GM12878 (cell line): ENCODE results near the gene SIMC1. TPM values are rescaled to one million over a fixed set of nuclear protein-coding genes. Genes with fewer than 3 reads are reported as not detected.

Experiments
- ATAC-seq: fragments of 200-7000 bp; cut with Tn5 transposase; 3 replicates; pipeline ENCODE4 v1.9.1; 2020; ENCODE audit warnings: mild to moderate bottlenecking, moderate library complexity
- BruUV-seq: library from RNA; stranded (reverse); fragments of 400-500 nt; replicated peaks from 2 replicates; lab custom pipeline; 2021; lab: Mats Ljungman, UMichigan
- CTCF ChIA-PET: fragments of 300-600 bp; sonication (Branson Sonifier 250); formaldehyde crosslinking; extraction: SDS; loops from one replicate; lab custom pipeline; 2021; ENCODE audit warnings: inconsistent platforms; lab: Yijun Ruan, JAX
- POLR2A ChIA-PET: fragments of 350-600 bp; formaldehyde crosslinking; extraction: SDS; loops from one replicate; lab custom pipeline; 2021; ENCODE audit warnings: inconsistent platforms; lab: Charles Lee
- RAD21 ChIA-PET: fragments of 300-600 bp; sonication (Branson Sonifier 250); formaldehyde crosslinking; loops from one replicate; lab custom pipeline; 2023; ENCODE audit warnings: antibody characterized with exemption; ENCODE audit not compliant: unreplicated experiment; lab: Charles Lee
- SMC1A ChIA-PET: fragments of 300-600 bp; sonication (Branson Sonifier 250); formaldehyde crosslinking; loops from one replicate; lab custom pipeline; 2023; ENCODE audit not compliant: unreplicated experiment, uncharacterized antibody; lab: Charles Lee
- DNase-seq: peaks from one replicate; pipeline ENCODE4 v3.0.0-alpha.2; 2011; ENCODE audit warnings: low read depth, low spot score
- FAIRE-seq: peaks from 3 replicates; lab custom pipeline; 2011; peaks lifted over from hg19 to GRCh38; lab: Jason Lieb, UNC
- H2AFZ ChIP-seq: 2 replicates; pipeline ENCODE4 v1.6.0; 2011; ENCODE audit warnings: low read depth, low read length, control low read depth; ENCODE audit not compliant: control insufficient read depth
- H3K27ac ChIP-seq: 2 replicates; pipeline ENCODE4 v1.5.1; 2011; ENCODE audit warnings: control low read depth; ENCODE audit not compliant: control insufficient read depth, insufficient read depth
- H3K27me3 ChIP-seq, 2 experiments: replicated peaks in 1 of 2; 2 replicates each; pipeline versions ENCODE4 v1.6.0 to v1.6.1; 2011; ENCODE audit warnings: low read length in 1 of 2; ENCODE audit not compliant: control insufficient read depth in 2 of 2, insufficient read depth in 2 of 2
- H3K36me3 ChIP-seq, 2 experiments: 2 replicates each; pipeline ENCODE4 v1.5.1; 2011; ENCODE audit warnings: low read length in 1 of 2; ENCODE audit not compliant: control insufficient read depth in 2 of 2, insufficient read depth in 2 of 2
- H3K4me1 ChIP-seq: 2 replicates; pipeline ENCODE4 v1.6.1; 2011; ENCODE audit warnings: mild to moderate bottlenecking, low read length, moderate library complexity, mixed read lengths; ENCODE audit not compliant: control insufficient read depth, insufficient read depth
- H3K4me2 ChIP-seq: 2 replicates; pipeline ENCODE4 v1.6.0; 2011; ENCODE audit warnings: control low read depth; ENCODE audit not compliant: control insufficient read depth, insufficient read depth
- H3K4me3 ChIP-seq: fragments of 200-600 bp; sonication (generic); 2 replicates; pipeline ENCODE4 v1.5.1; 2016
- H3K79me2 ChIP-seq: 2 replicates; pipeline ENCODE4 v1.6.0; 2011; ENCODE audit warnings: low read length; ENCODE audit not compliant: control insufficient read depth, insufficient read depth
- H3K9ac ChIP-seq: 2 replicates; pipeline ENCODE4 v1.8.0; 2011; ENCODE audit warnings: low read length, control low read depth, mixed read lengths; ENCODE audit not compliant: control insufficient read depth, insufficient read depth
- H3K9me3 ChIP-seq: replicated peaks from 3 replicates; pipeline ENCODE4 v1.5.1; 2011; ENCODE audit warnings: mild to moderate bottlenecking, low read length; ENCODE audit not compliant: control insufficient read depth, insufficient read depth
- H4K20me1 ChIP-seq: 2 replicates; pipeline ENCODE4 v1.6.0; 2011; ENCODE audit not compliant: control insufficient read depth, insufficient read depth
- BACH1 ChIP-seq: fragments of 450-650 bp; IDR thresholded peaks from 2 replicates; pipeline ENCODE4 v1.6.1; 2017; ENCODE audit warnings: mild to moderate bottlenecking, borderline replicate concordance
- BHLHE40 ChIP-seq, 2 experiments: fragments of 450-650 bp in 1 of 2; IDR thresholded peaks; 2 replicates each; pipeline ENCODE4 v1.6.1; 2011 to 2017; ENCODE audit warnings: low read depth in 2 of 2, borderline replicate concordance in 1 of 2, improper control_type of control experiment in 1 of 2, low read length in 1 of 2, mild to moderate bottlenecking in 1 of 2
- ETV6 ChIP-seq, 2 experiments: fragments of 450-650 bp in 1 of 2; IDR thresholded peaks in 1 of 2; conservative IDR thresholded peaks in 1 of 2; 2 replicates each; pipeline ENCODE4 v1.6.1; 2014; ENCODE audit warnings: antibody characterized with exemption in 1 of 2, borderline replicate concordance in 1 of 2, low read depth in 1 of 2, mild to moderate bottlenecking in 1 of 2, moderate library complexity in 1 of 2
- JUNB ChIP-seq: IDR thresholded peaks from 2 replicates; pipeline ENCODE4 v1.6.1; 2016; ENCODE audit warnings: antibody characterized with exemption, mild to moderate bottlenecking
- NFXL1 ChIP-seq: fragments of 450-650 bp; IDR thresholded peaks from 2 replicates; pipeline ENCODE4 v1.6.1; 2017; ENCODE audit warnings: antibody characterized with exemption, mild to moderate bottlenecking, borderline replicate concordance
- NR2C2 ChIP-seq: IDR thresholded peaks from 2 replicates; pipeline ENCODE4 v1.6.1; 2011; ENCODE audit warnings: borderline replicate concordance, low read depth; ENCODE audit not compliant: control insufficient read depth, insufficient read length
- POLR2AphosphoS2 ChIP-seq: IDR thresholded peaks from 2 replicates; pipeline ENCODE4 v1.6.1; 2011; ENCODE audit warnings: low read depth, mild to moderate bottlenecking, low read length, improper control_type of control experiment, moderate library complexity
- RUNX3 ChIP-seq: IDR thresholded peaks from 2 replicates; pipeline ENCODE4 v1.6.1; 2012; ENCODE audit warnings: low read length, inconsistent platforms
- SREBF2 ChIP-seq: IDR thresholded peaks from 2 replicates; pipeline ENCODE4 v1.6.1; 2012; ENCODE audit warnings: mild to moderate bottlenecking, low read length
- TARDBP ChIP-seq: IDR thresholded peaks from 2 replicates; pipeline ENCODE4 v1.6.1; 2016; ENCODE audit warnings: borderline replicate concordance
- TBL1XR1 ChIP-seq: IDR thresholded peaks from 2 replicates; pipeline ENCODE4 v1.6.1; 2012; ENCODE audit warnings: low read depth, low read length, improper control_type of control experiment
- TCF3 ChIP-seq: IDR thresholded peaks from 2 replicates; pipeline ENCODE4 v1.6.1; 2012; ENCODE audit warnings: low read depth, mild to moderate bottlenecking, low read length, borderline replicate concordance; ENCODE audit not compliant: insufficient read depth
- TCF7 ChIP-seq: IDR thresholded peaks from 2 replicates; pipeline ENCODE4 v1.6.1; 2014; ENCODE audit warnings: antibody characterized with exemption, borderline replicate concordance
- ZBED1 ChIP-seq: IDR thresholded peaks from 2 replicates; pipeline ENCODE4 v1.6.1; 2016; ENCODE audit warnings: borderline replicate concordance
- ZZZ3 ChIP-seq: IDR thresholded peaks from 2 replicates; pipeline ENCODE4 v1.6.1; 2011; ENCODE audit warnings: low read depth; ENCODE audit not compliant: control insufficient read depth, insufficient read length
- WGBS: methylation state at CpG from one replicate; pipeline ENCODE4 v1.1.6; 2016; ENCODE audit warnings: low lambda C conversion rate; ENCODE audit not compliant: insufficient replicate concordance, insufficient coverage; ENCODE audit errors: missing lambda C conversion rate; 5-methylcytosine and 5-hydroxymethylcytosine counted together
- in situ Hi-C: fragments of 300-500 bp; cut with MboI; formaldehyde crosslinking; loops from 9 replicates; pipeline ENCODE4 v1.14.3; 2018; ENCODE audit warnings: mixed read lengths
- intact Hi-C: fragments of 100-400 bp; cut with micrococcal nuclease; formaldehyde crosslinking; loops from one replicate; pipeline ENCODE4 v1.14.2; 2022; ENCODE audit not compliant: unreplicated experiment
- polyA plus RNA-seq, 11 experiments: library from polyadenylated mRNA; depleted of rRNA in 4 of 11; unstranded in 6 of 11; stranded (reverse) in 5 of 11; fragments of >200 nt; fragmentation: Nextera tagmentation in 4 of 11; fragmentation: Illumina TruSeq in 1 of 11; extraction: Ambion mirVana in 4 of 11; extraction: Trizol in 1 of 11; gene quantifications; 1 replicate in 1 of 11; 2 replicates in 10 of 11; pipeline versions ENCODE4 v1.2.1 to v1.2.3, GENCODE V29; 2011 to 2016; ENCODE audit warnings: inconsistent platforms in 2 of 11, missing spikeins in 2 of 11, low read depth in 1 of 11
- total RNA-seq, 4 experiments: library from RNA; depleted of rRNA in 3 of 4; stranded (reverse); fragments of >200 nt in 3 of 4; fragmentation: Illumina TruSeq in 1 of 4; extraction: Trizol in 1 of 4; gene quantifications; 2 replicates each; pipeline versions ENCODE4 v1.2.1 to v1.2.3, GENCODE V29; 2013 to 2021
- TF ChIP-seq, protein P1 (sequence below): IDR thresholded peaks from 2 replicates; pipeline ENCODE4 v1.6.1; 2012; ENCODE audit warnings: low read depth, low read length, improper control_type of control experiment
- TF ChIP-seq, protein P2 (sequence below): IDR thresholded peaks from 2 replicates; pipeline ENCODE4 v1.6.1; 2011; ENCODE audit warnings: borderline replicate concordance, low read depth, mild to moderate bottlenecking, moderate library complexity, low read length; ENCODE audit not compliant: insufficient read depth, poor library complexity, severe bottlenecking
- TF ChIP-seq, protein P3 (sequence below): fragments of 450-650 bp; formaldehyde crosslinking; IDR thresholded peaks from 2 replicates; pipeline ENCODE4 v1.5.0; 2022; ENCODE audit warnings: mild to moderate bottlenecking, missing genetic modification characterization

Gene SIMC1
- total and polyA plus RNA-seq, 10 of the 15 experiments (the other 5 are each of a cell fraction or from before 2014, with no cell fraction given), result 3.0 to 16.5 (median 10.4) TPM

DNA sequence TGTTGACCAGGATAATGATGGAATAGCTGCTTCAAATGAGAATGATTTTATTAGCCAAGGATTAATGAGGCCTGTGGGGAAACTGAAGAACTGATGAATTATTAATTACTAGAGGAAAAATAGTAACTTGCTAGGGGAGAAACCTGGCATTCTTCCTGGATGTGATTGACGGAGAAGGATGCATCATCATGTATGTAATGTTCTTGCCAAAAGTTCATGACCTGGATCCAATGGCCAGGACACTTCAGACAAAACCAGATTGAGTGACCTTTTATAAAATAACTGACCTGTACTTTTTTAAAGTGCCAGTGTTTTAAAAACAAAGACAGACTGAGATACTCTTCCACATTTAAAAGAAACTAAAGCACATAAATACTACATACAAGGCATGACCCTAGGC, 99.7 kb downstream of the SIMC1 start (continued):
- TF ChIP-seq TBL1XR1 (no peak), TARDBP (no peak), TCF3 (no peak), TCF7 (no peak), BACH1 (no peak), SREBF2 (no peak)
- TF ChIP-seq, protein P1, sequence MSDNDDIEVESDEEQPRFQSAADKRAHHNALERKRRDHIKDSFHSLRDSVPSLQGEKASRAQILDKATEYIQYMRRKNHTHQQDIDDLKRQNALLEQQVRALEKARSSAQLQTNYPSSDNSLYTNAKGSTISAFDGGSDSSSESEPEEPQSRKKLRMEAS, result no peak
- TF ChIP-seq, all 136 proteins: peak for 0

DNA sequence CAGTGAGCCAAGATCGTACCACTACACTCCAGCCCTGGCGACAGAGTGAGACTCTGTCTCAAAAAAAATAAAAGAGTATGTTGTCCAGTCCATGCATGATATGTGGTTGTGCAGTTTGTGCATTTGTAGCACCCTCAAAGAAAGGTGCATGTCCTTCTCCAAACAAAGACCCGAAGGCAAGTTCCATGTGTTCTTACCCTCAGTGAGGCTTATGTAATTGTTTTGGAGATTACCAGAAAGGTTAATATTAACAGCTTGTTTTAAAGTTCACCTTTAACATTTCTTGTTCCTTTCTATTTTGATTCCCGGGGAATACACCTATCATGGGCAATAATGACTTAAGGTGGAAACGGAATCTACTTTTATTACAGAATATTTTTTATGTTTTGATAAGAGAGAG, 101.1 kb downstream of the SIMC1 start:
- no peak overlapping the region for H3K4me3 ChIP-seq
- FAIRE-seq (no peak), DNase-seq (no peak), ATAC-seq (no peak)
- no peaks in the 10 kb centered on the region for H3K79me2 ChIP-seq
- H3K9ac ChIP-seq, result no peak overlapping the region
- H3K4me2 ChIP-seq, result no peak overlapping the region
- ChIA-PET POLR2A (no interaction called here), SMC1A (no interaction called here), RAD21 (no interaction called here), CTCF (interaction anchor here (1.3 kb wide), 2 partner anchors 10 to 13 kb away, joined by 3 to 4 read pairs; no protein-coding TSS in a partner anchor)
- H4K20me1 ChIP-seq, result no peaks in the 10 kb centered on the region
- 96% methylated on average over 5 of the region's 5 CpGs for WGBS
- H3K27me3 ChIP-seq, result no peaks in the 10 kb centered on the region
- H3K36me3 ChIP-seq, result no peaks in the 10 kb centered on the region
- in situ Hi-C loops, result no loop called here
- no peak overlapping the region for H3K27ac ChIP-seq
- intact Hi-C loops, result no loop called here
- no peaks in the 10 kb centered on the region; the same call in 2 of the 3 replicates for H3K9me3 ChIP-seq
- BruUV-seq, result no TSS peak
- no peaks in the 10 kb centered on the region for H3K4me1 ChIP-seq
- no peak overlapping the region for H2AFZ ChIP-seq
- no peak for TF ChIP-seq POLR2AphosphoS2
- TF ChIP-seq, protein P2, sequence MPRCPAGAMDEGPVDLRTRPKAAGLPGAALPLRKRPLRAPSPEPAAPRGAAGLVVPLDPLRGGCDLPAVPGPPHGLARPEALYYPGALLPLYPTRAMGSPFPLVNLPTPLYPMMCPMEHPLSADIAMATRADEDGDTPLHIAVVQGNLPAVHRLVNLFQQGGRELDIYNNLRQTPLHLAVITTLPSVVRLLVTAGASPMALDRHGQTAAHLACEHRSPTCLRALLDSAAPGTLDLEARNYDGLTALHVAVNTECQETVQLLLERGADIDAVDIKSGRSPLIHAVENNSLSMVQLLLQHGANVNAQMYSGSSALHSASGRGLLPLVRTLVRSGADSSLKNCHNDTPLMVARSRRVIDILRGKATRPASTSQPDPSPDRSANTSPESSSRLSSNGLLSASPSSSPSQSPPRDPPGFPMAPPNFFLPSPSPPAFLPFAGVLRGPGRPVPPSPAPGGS, result no peak
- no peak for TF ChIP-seq ZZZ3
- TF ChIP-seq ZBED1, result no peak
- TF ChIP-seq NR2C2, result no peak
- no peak for TF ChIP-seq BHLHE40 (IDR thresholded peaks at IDR 0.05; ENCODE audit: borderline replicate concordance in 1 of 2, low read depth in 2 of 2, low read length in 1 of 2)
- TF ChIP-seq, protein P3, sequence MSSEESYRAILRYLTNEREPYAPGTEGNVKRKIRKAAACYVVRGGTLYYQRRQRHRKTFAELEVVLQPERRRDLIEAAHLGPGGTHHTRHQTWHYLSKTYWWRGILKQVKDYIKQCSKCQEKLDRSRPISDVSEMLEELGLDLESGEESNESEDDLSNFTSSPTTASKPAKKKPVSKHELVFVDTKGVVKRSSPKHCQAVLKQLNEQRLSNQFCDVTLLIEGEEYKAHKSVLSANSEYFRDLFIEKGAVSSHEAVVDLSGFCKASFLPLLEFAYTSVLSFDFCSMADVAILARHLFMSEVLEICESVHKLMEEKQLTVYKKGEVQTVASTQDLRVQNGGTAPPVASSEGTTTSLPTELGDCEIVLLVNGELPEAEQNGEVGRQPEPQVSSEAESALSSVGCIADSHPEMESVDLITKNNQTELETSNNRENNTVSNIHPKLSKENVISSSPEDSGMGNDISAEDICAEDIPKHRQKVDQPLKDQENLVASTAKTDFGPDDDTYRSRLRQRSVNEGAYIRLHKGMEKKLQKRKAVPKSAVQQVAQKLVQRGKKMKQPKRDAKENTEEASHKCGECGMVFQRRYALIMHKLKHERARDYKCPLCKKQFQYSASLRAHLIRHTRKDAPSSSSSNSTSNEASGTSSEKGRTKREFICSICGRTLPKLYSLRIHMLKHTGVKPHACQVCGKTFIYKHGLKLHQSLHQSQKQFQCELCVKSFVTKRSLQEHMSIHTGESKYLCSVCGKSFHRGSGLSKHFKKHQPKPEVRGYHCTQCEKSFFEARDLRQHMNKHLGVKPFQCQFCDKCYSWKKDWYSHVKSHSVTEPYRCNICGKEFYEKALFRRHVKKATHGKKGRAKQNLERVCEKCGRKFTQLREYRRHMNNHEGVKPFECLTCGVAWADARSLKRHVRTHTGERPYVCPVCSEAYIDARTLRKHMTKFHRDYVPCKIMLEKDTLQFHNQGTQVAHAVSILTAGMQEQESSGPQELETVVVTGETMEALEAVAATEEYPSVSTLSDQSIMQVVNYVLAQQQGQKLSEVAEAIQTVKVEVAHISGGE (CRISPR knock-in tag), result no peak
- TF ChIP-seq ETV6 (conservative IDR thresholded peaks at IDR 0.05 in 1 of 2, IDR thresholded peaks at IDR 0.05 in 1 of 2; ENCODE audit: borderline replicate concordance in 1 of 2, low read depth in 1 of 2), result no peak
- TF ChIP-seq RUNX3, result no peak
- TF ChIP-seq NFXL1, result no peak
- no peak for TF ChIP-seq JUNB
